Spleen (tissue), 11 donors: ENCODE data around the gene CLSTN3. TPM values are rescaled to one million over a fixed set of nuclear protein-coding genes. Genes with fewer than 3 reads are reported as not detected.

Source experiments
- DNase-seq: peaks from one replicate; pipeline ENCODE4 v3.0.0-alpha.2; 2020
- H3K27ac ChIP-seq, 8 donors: fragments of 200-600 bp; sonication (generic) in 7 of 8; 1 replicate in 4 of 8; 2 replicates in 4 of 8; pipeline versions ENCODE4 v1.5.0 to v1.8.0; 2016 to 2021; ENCODE audit warnings: inconsistent platforms in 4 of 8, mild to moderate bottlenecking in 4 of 8, moderate library complexity in 1 of 8
- H3K27me3 ChIP-seq, 7 donors: fragments of 200-600 bp; sonication (generic) in 6 of 7; replicated peaks in 1 of 7; 1 replicate in 4 of 7; 2 replicates in 3 of 7; pipeline versions ENCODE4 v1.5.0 to v1.8.0; 2016 to 2021; ENCODE audit warnings: inconsistent platforms in 3 of 7, mild to moderate bottlenecking in 1 of 7
- H3K36me3 ChIP-seq, 6 donors: fragments of 200-600 bp; sonication (generic) in 5 of 6; 1 replicate in 4 of 6; 2 replicates in 2 of 6; pipeline versions ENCODE4 v1.5.0 to v1.8.0; 2016 to 2021; ENCODE audit warnings: inconsistent platforms in 2 of 6
- H3K4me1 ChIP-seq, 6 donors: fragments of 200-600 bp; sonication (generic) in 5 of 6; 1 replicate in 3 of 6; 2 replicates in 3 of 6; pipeline versions ENCODE4 v1.5.0 to v1.8.0; 2016 to 2021; ENCODE audit warnings: inconsistent platforms in 3 of 6
- H3K4me3 ChIP-seq, 8 donors: fragments of 200-600 bp; sonication (generic) in 7 of 8; 1 replicate in 4 of 8; 2 replicates in 4 of 8; pipeline versions ENCODE4 v1.5.0 to v1.8.0; 2016 to 2021; ENCODE audit warnings: inconsistent platforms in 4 of 8, mild to moderate bottlenecking in 4 of 8, moderate library complexity in 2 of 8
- H3K9me3 ChIP-seq, 8 donors: fragments of 200-600 bp; sonication (generic) in 7 of 8; 1 replicate in 4 of 8; 2 replicates in 4 of 8; pipeline versions ENCODE4 v1.5.0 to v1.8.0; 2016 to 2021; ENCODE audit warnings: inconsistent platforms in 4 of 8
- POLR2A ChIP-seq, 3 donors: fragments of 450-650 bp; IDR thresholded peaks; one replicate each; pipeline ENCODE4 v1.5.1; 2017; ENCODE audit warnings: antibody characterized with exemption in 3 of 3, mild to moderate bottlenecking in 1 of 3
- POLR2AphosphoS5 ChIP-seq, 3 donors: sonication (generic); formaldehyde crosslinking; IDR thresholded peaks; one replicate each; pipeline ENCODE4 v1.5.1; 2017; ENCODE audit warnings: antibody characterized with exemption in 3 of 3
- WGBS, 5 donors: extraction: QIAGEN DNeasy Blood & Tissue Kit in 3 of 5; methylation state at CpG; one replicate each; pipeline versions ENCODE4 v1.1.5 to v1.1.7; 2013 to 2018; 5-methylcytosine and 5-hydroxymethylcytosine counted together
- intact Hi-C: fragments of 100-400 bp; cut with DNase I; formaldehyde crosslinking; loops from one replicate; pipeline ENCODE4 v1.15.0; 2023; ENCODE audit warnings: low total_unique reads
- polyA plus RNA-seq, 3 donors: library from polyadenylated mRNA; stranded (reverse); fragments of 200-250 nt; gene quantifications; one replicate each; pipeline ENCODE4 v1.2.1, GENCODE V29; 2013
- total RNA-seq, 7 donors: library from RNA; depleted of rRNA in 3 of 7; stranded (reverse); fragments of >200 nt in 3 of 7; fragmentation: NEBNext Ultra II Directional in 4 of 7; extraction: Animal tissue kit (Norgen Biotek cat#: 25700) in 4 of 7; gene quantifications; one replicate each; pipeline versions ENCODE4 v1.1.0 to v1.2.1, GENCODE V29; 2016 to 2021
- TF ChIP-seq, protein P1 (sequence below), 11 experiments: fragments of 200-600 bp in 7 of 11; fragments of 450-650 bp in 4 of 11; sonication (generic) in 4 of 11; IDR thresholded peaks in 8 of 11; conservative IDR thresholded peaks in 3 of 11; 1 replicate in 7 of 11; 2 replicates in 4 of 11; pipeline versions ENCODE4 v1.4.0 to v1.8.0; 2016 to 2021; ENCODE audit warnings: antibody characterized with exemption in 11 of 11, inconsistent platforms in 4 of 11, mild to moderate bottlenecking in 1 of 11
- donor health status: healthy with polysubstance abuse.
- donor health status: DM: no; HTN: no; CAD: no; lungs with moderate emphysema.
- donor health status: DM: no; HTN: no; CAD: no.
- donor health status: Bipolar disorder and iron deficiency.
- donor health status: healthy.
- donor health status: DM: no; HTN: no; CAD: no.
- donor health status: DM: yes; HTN: yes; CAD: no.

The CLSTN3 gene
- total and polyA plus RNA-seq, 10 donors, result 15.0 to 131 (median 67.7) TPM

DNA sequence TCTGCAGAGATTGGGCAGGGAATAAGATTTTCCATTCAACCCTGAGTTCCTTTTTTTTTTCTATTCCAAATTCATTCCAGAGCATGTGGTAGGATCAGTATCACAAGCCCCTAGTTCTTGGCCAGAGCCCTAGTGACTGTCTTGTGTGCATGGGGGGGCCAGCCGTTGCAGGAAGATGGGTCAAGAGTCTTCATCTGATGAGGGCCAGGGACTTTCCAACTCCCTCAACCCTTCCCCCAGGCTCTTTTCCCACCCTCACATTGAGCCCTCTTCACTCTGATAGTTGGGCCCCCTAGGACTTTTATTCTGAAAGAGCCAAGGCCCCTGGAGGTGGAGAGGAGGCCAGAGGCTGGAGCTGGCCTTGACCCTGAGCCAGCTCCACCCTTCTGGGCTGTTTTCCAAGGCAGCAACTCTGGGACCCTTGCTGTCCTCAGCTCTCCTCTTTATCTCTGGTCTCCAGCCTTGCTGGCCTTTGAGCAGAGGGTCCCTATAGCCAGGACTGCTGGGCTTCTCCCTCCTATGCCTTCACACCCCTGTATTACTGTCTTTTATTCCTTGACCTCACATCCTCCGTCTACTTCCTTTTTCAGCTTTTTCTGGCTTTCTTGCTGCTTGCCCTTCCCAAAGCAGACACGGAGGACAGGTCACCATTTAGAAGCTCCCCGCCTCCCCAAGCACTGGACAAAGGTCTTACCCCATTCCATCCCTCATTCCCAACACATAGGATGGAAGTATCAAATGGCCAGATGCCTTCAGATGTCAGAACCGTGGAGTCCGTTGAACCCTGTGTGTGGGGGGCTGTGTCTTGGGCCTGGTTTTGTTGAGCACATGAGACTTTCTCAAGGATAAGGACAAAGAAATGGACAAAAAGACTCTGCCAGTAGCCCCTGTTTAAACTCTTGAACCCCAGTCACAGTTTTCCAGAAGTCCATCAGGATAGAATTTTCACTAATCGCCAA, 7.1 kb upstream of the CLSTN3 start:
- no peak for DNase-seq
- 60 to 76% (median 61%) methylated on average over 7 of the region's 7 CpGs for WGBS, 5 donors

DNA sequence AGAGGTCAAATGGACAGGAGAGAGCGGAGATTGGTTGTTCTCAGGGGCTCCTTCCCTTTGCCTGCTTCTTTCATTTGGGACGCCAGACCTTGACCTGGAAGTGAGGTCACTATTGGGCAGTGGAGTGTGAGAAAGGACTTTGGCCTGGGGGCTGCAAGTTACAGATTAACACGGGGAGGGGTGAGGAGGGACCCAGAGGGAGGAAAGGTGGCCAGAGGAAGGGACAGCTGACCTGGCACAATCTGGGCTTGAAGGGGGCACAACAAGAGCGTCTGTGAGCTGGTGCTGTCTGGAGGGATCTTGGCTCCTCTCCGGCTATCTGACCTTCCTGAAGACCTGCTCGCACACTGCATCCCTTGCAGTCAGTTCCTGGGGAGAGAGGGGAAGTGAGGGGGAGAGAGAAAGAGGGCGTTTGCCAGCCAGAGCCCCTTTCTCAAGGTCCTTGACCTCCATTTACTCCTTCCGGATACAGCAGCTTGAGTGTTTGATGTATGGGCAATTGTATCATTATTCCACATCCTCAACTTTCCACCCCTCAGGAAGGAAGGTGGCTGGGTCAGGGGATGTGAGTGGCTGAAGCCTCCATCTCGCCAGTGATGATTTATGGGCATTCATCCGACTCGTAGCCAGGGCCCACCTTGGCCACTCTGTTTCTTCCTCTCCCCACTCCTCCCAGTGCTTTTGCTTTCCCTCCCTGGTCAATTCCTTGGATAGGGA, 6.2 kb upstream of the CLSTN3 start:
- peaks cover 0 to under 1% (median 0%) of the 10 kb centered on the region in 7 donors for H3K27me3 ChIP-seq
- TF ChIP-seq, protein P1, sequence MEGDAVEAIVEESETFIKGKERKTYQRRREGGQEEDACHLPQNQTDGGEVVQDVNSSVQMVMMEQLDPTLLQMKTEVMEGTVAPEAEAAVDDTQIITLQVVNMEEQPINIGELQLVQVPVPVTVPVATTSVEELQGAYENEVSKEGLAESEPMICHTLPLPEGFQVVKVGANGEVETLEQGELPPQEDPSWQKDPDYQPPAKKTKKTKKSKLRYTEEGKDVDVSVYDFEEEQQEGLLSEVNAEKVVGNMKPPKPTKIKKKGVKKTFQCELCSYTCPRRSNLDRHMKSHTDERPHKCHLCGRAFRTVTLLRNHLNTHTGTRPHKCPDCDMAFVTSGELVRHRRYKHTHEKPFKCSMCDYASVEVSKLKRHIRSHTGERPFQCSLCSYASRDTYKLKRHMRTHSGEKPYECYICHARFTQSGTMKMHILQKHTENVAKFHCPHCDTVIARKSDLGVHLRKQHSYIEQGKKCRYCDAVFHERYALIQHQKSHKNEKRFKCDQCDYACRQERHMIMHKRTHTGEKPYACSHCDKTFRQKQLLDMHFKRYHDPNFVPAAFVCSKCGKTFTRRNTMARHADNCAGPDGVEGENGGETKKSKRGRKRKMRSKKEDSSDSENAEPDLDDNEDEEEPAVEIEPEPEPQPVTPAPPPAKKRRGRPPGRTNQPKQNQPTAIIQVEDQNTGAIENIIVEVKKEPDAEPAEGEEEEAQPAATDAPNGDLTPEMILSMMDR (IDR thresholded peaks at IDR 0.05 in 8 of 11, conservative IDR thresholded peaks at IDR 0.05 in 3 of 11), result no peak
- TF ChIP-seq POLR2AphosphoS5 (IDR thresholded peaks at IDR 0.05), result peak in 2 of 3 donors; percentile 70 to 81
- no peak for TF ChIP-seq POLR2A (IDR thresholded peaks at IDR 0.05)
- peak overlapping the region; percentile 35 to 89 (median 60) for H3K27ac ChIP-seq
- intact Hi-C loops, result no loop called here
- H3K36me3 ChIP-seq, result peaks cover 0 to 27% (median 0%) of the 10 kb centered on the region in 6 donors
- no peaks in the 10 kb centered on the region for H3K9me3 ChIP-seq
- peak overlapping the region in 4 of 8 donors; percentile 7 to 80 (median 38) for H3K4me3 ChIP-seq
- peaks cover 16 to 93% (median 44%) of the 10 kb centered on the region in 6 donors for H3K4me1 ChIP-seq
- DNase-seq, result peak; percentile 69
- 36 to 46% (median 45%) methylated on average over 11 of the region's 11 CpGs for WGBS, 5 donors

More for the DNA sequence above, 7.1 kb upstream of the CLSTN3 start:
- TF ChIP-seq POLR2A (IDR thresholded peaks at IDR 0.05), result no peak
- peak; percentile 10 to 69 (median 23) for TF ChIP-seq POLR2AphosphoS5 (IDR thresholded peaks at IDR 0.05)
- TF ChIP-seq, protein P1 (IDR thresholded peaks at IDR 0.05 in 8 of 11, conservative IDR thresholded peaks at IDR 0.05 in 3 of 11), result no peak
- Histone ChIP-seq H3K9me3 (no peaks in the 10 kb centered on the region), H3K27me3 (no peaks in the 10 kb centered on the region), H3K4me1 (peaks cover 16 to 95% (median 45%) of the 10 kb centered on the region in 6 donors), H3K27ac (peak overlapping the region; percentile 35 to 89 (median 60)), H3K4me3 (peak overlapping the region in 2 of 8 donors; percentile 63 to 80), H3K36me3 (peaks cover 0 to 33% (median 2%) of the 10 kb centered on the region in 6 donors)
- intact Hi-C loops, result no loop called here

DNA sequence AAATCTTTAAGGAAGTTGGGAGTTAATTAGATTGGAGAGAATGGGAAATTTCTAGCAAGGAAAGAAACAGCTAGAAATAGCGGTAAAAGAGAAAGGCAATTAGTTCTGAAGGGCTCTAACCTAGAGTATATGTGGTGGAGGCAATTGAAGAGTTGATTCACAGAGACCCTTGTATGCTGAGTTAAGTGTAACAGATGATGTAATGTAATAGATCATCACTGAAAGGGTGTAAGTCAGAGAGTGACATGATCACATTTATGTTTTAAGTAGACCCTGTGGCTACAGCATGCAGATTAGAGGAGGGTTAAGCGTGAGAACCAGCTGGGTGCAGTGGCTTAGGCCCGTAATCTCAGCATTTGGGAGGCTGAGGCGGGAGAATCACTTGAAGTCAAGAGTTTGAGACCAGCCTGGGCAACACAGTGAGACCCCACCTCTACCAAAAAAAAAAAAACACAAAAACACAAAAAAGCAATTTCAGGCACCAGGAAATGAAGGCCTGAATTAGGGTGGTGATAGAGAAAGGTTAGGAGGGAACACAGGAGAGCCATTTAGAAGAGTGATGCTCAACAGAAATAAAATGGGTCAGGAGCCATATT, 4.4 kb upstream of the CLSTN3 start:
- intact Hi-C loops, result no loop called here
- H3K4me3 ChIP-seq, result peak overlapping the region in 6 of 8 donors; percentile 3 to 80 (median 13)
- peaks cover 0 to 19% (median 0%) of the 10 kb centered on the region in 6 donors for H3K36me3 ChIP-seq
- H3K27me3 ChIP-seq, result peaks cover 0 to 18% (median 0%) of the 10 kb centered on the region in 7 donors
- no peaks in the 10 kb centered on the region for H3K9me3 ChIP-seq
- TF ChIP-seq, protein P1 (IDR thresholded peaks at IDR 0.05 in 8 of 11, conservative IDR thresholded peaks at IDR 0.05 in 3 of 11), result no peak
- TF ChIP-seq POLR2A (IDR thresholded peaks at IDR 0.05) (no peak), POLR2AphosphoS5 (IDR thresholded peaks at IDR 0.05) (no peak)
- peak overlapping the region; percentile 32 to 89 (median 60) for H3K27ac ChIP-seq
- H3K4me1 ChIP-seq, result peaks cover 7 to 93% (median 44%) of the 10 kb centered on the region in 6 donors
- 58 to 81% (median 72%) methylated on average over 4 of the region's 4 CpGs for WGBS, 5 donors
- no peak for DNase-seq
